Retinal pigment epithelial cell (primary cell): ENCODE results near the gene FASTK.

Source experiments
- DNase-seq: peaks from one replicate; pipeline ENCODE4 v3.0.0-alpha.2; 2010; ENCODE audit warnings: low read depth
- H3K4me3 ChIP-seq: 2 replicates; pipeline ENCODE4 v1.5.1; 2011; ENCODE audit warnings: mild to moderate bottlenecking, low read length, control low read depth, moderate library complexity
- TF ChIP-seq, protein P1 (sequence below): conservative IDR thresholded peaks from 2 replicates; pipeline ENCODE4 v1.5.1; 2011; ENCODE audit warnings: low read depth, low read length, control low read depth, inconsistent platforms

The FASTK gene

DNA sequence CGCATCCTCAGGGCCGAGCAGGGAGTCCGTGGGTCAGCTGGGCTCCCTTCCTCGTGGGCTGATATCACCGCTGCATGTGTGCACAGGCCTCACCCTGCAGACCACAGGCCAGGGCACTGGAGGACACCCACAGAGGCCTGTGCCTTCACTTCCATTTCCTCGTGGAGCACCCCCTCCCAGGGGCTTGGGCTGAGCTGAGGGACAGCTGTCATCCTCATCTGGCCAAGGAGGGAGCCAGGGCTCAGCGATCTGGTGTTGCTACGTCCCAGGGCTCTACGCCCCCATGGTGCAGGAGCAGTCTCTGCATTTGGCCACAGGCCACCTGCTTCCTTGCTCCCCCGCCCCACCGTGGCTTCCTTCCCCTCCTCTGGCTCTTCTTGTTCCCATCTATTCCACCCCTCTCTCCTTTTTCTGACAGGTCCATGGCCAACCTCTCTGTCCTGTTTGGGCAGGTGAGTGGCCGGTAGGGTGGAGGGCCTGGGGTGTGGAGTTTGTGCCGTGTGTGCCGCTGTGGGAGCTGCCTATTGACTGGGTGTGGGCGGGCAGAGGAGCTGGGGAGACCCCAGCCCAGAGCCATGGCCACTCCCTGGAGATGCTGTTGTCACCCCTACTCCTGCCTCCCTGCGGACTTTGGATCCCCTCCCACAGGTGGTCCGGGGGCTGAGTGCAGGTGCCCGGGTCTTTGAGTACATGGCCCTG, 40.6 kb downstream of the FASTK start:
- H3K4me3 ChIP-seq: no peak overlapping the region
- DNase-seq: no peak
- TF ChIP-seq, protein P1, sequence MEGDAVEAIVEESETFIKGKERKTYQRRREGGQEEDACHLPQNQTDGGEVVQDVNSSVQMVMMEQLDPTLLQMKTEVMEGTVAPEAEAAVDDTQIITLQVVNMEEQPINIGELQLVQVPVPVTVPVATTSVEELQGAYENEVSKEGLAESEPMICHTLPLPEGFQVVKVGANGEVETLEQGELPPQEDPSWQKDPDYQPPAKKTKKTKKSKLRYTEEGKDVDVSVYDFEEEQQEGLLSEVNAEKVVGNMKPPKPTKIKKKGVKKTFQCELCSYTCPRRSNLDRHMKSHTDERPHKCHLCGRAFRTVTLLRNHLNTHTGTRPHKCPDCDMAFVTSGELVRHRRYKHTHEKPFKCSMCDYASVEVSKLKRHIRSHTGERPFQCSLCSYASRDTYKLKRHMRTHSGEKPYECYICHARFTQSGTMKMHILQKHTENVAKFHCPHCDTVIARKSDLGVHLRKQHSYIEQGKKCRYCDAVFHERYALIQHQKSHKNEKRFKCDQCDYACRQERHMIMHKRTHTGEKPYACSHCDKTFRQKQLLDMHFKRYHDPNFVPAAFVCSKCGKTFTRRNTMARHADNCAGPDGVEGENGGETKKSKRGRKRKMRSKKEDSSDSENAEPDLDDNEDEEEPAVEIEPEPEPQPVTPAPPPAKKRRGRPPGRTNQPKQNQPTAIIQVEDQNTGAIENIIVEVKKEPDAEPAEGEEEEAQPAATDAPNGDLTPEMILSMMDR: no peak

DNA sequence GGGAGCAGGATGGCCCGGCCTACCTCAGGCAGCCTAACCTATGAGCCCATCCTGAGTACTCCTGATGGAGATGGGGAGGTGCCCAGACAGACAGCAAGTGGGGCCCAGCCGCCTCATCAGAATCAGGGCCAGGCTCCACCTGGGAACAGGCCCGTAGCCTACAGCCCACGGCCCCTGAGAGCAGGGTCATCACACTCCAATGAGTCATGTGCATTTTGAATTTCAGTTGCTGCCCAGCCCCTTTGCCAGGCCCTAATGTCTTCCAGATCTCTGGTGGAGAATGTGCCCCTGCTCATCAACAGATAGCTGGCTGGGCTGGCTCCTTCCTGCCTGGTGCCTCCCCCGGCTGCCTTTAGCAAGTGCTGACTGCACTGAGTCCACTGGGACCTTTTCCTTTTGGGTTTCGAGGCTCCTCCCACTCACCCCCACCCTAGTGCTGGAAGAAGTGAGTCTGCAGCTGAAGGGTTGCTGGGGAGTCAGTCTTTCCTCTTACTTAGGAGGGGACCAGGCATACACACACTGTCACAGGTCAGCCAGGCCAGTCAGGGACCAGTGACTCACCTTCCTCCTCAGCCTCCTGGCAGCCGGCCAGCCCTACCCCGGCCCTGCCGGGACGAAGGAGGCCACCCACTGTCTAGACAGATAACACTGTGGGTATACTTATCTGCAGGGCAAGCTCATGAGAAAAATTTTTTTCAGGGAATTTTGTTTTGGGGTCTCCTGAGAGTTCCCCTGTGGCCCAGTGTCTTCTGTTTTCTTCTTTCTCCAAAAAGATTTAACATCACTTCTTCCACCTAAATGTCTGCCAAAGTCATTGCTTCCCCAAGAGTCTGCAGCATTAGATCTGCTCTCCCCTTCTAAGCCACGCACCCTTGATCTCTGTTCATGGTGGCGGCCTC, 41.4 kb downstream of the FASTK start:
- no peak overlapping the region for H3K4me3 ChIP-seq
- TF ChIP-seq, protein P1: no peak
- DNase-seq: peak; percentile 80

DNA sequence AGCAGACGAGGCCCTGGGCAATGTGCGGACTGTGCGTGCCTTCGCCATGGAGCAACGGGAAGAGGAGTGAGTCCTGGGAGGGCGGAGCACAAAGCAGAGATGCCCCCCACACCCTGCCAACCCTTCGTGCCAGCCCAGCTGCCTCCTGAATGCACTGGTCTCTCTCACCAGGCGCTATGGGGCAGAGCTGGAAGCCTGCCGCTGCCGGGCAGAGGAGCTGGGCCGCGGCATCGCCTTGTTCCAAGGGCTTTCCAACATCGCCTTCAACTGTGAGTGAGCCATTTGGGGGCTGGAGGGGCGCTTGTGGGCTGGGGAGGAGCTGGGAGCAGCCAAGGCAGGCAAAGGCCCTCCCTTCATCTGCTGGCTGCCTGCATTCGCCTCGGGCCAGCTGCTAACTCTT, 44.7 kb downstream of the FASTK start:
- no peak overlapping the region for H3K4me3 ChIP-seq
- DNase-seq: no peak
- TF ChIP-seq, protein P1: no peak

DNA sequence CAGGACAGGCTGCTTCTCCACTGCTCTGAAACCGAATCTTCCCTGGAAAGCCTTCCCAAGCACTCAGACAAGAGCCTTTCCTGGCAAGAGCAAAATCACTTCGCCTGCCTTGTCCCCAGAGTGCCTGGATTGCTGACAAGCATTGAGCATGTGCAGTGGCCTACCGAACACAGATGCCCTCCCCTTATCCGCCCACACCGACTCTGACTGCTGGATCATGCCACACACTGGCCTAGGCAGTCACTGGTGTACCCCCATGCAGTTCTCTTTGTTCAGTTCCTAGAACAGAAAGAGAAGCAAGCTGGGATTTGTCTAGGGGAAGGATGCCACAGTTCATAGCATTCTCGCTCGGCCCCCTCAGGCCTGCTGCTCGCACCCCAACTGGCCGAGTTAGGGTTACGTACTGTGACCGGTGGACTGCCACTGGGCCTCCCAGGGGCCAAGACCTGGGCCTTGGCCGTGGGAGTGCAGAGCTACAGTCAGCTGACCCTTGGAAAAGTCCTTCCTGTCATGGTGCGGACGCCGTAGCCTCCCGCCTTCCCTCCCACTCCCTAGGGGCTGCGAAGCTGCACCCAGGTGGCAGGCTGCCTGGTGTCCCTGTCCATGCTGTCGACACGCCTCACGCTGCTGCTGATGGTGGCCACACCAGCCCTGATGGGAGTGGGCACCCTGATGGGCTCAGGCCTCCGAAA, 45.4 kb downstream of the FASTK start:
- TF ChIP-seq, protein P1: no peak
- no peak for DNase-seq
- H3K4me3 ChIP-seq: no peak overlapping the region

DNA sequence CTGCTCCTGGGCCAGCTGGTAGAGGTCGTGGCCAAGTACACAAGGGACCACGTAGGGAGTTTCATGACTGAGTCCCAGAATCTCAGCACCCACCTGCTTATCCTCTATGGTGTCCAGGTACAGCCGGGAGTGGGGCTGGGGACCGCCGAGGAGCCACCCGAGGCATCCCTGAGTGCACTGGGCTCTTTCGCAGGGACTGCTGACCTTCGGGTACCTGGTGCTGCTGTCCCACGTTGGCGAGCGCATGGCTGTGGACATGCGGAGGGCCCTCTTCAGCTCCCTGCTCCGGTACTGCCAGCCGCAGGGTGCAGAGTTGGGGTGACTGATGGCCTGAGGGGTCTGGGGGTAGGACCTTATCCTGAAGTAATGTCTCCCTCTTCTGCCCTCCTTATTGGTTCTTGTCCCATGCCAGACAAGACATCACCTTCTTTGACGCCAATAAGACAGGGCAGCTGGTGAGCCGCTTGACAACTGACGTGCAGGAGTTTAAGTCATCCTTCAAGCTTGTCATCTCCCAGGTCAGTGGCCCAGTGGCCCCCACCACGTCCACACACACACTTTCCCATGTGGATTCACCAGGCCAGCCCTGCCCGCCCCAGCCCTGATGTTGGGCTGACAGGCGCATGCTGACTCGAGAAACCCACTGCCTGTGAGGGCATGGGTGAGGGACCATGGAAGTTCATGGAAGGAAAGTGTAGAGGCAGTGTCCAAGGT, 46.1 kb downstream of the FASTK start:
- TF ChIP-seq, protein P1: no peak
- no peak overlapping the region for H3K4me3 ChIP-seq

DNA sequence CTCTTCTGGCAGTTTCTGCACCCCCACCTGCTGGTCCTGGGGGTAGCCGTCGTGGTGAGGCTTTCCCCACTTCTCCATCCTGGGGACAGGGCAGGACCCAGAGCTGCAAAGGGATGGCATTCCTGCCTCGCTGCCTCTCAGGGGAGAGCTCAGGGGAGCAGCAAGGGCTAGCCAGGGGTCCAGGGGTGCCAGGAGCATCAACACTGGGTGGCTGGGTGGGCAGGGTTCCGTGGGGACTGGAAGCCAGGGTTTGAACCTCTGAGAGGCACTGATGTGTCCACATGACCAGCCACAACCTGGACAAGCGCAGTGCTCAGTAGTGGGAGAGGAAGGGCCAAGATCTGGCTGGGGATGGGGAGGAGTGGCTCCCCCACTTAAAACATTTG, 46.8 kb downstream of the FASTK start:
- H3K4me3 ChIP-seq: no peak overlapping the region
- TF ChIP-seq, protein P1: no peak
- no peak for DNase-seq

More for the DNA sequence above, 46.1 kb downstream of the FASTK start:
- no peak for DNase-seq
